SK-N-SH treated with all-trans-retinoic acid at 6 μM for 48 hours (cell line): ENCODE results near the gene MLLT11.
"Not testable (repeated sequence)": the region's sequence is repeated elsewhere in the genome, so short reads cannot be mapped to it uniquely, and the experiment has no call there.

Experiments
- ATAC-seq: fragments of 200-7000 bp; cut with Tn5 transposase; 3 replicates; pipeline ENCODE4 v1.9.1; 2020; ENCODE audit warnings: mild to moderate bottlenecking, moderate library complexity
- CSRNP3 ChIP-seq: fragments of 250-450 bp; sonication (Bioruptor Pico); IDR thresholded peaks from 2 replicates; pipeline ENCODE4 v1.5.1; 2021; ENCODE audit warnings: mild to moderate bottlenecking, moderate library complexity
- ESRRG ChIP-seq: fragments of 250-450 bp; sonication (Bioruptor Pico); IDR thresholded peaks from 2 replicates; pipeline ENCODE4 v1.6.1; 2021; ENCODE audit warnings: mild to moderate bottlenecking
- GLIS3 ChIP-seq: fragments of 250-450 bp; sonication (Bioruptor Pico); IDR thresholded peaks from 2 replicates; pipeline ENCODE4 v1.5.0; 2020; ENCODE audit warnings: mild to moderate bottlenecking, moderate library complexity
- ISL1 ChIP-seq: fragments of 250-450 bp; sonication (Bioruptor Pico); IDR thresholded peaks from 2 replicates; pipeline ENCODE4 v2.1.2; 2022; ENCODE audit warnings: mild to moderate bottlenecking, moderate library complexity
- OSR1 ChIP-seq: fragments of 250-450 bp; sonication (Bioruptor Pico); IDR thresholded peaks from 2 replicates; pipeline ENCODE4 v1.8.0; 2022; ENCODE audit warnings: moderate library complexity, mild to moderate bottlenecking, inconsistent platforms
- PATZ1 ChIP-seq: fragments of 250-450 bp; sonication (Bioruptor Pico); IDR thresholded peaks from 2 replicates; pipeline ENCODE4 v1.8.0; 2020; ENCODE audit warnings: mild to moderate bottlenecking, moderate library complexity, borderline replicate concordance
- POU6F1 ChIP-seq: fragments of 250-450 bp; sonication (Bioruptor Pico); IDR thresholded peaks from 2 replicates; pipeline ENCODE4 v1.8.0; 2021; ENCODE audit warnings: low read depth, mild to moderate bottlenecking, moderate library complexity, borderline replicate concordance
- PPARA ChIP-seq: fragments of 250-450 bp; sonication (Bioruptor Pico); IDR thresholded peaks from 2 replicates; pipeline ENCODE4 v1.5.0; 2020; ENCODE audit warnings: mild to moderate bottlenecking, borderline replicate concordance
- SNAI2 ChIP-seq: fragments of 250-450 bp; sonication (Bioruptor Pico); IDR thresholded peaks from 2 replicates; pipeline ENCODE4 v1.5.0; 2020; ENCODE audit warnings: mild to moderate bottlenecking, moderate library complexity
- TCF4 ChIP-seq: fragments of 250-450 bp; sonication (Bioruptor Pico); IDR thresholded peaks from 2 replicates; pipeline ENCODE4 v1.8.0; 2021; ENCODE audit warnings: mild to moderate bottlenecking, moderate library complexity, borderline replicate concordance
- TOX ChIP-seq: fragments of 250-450 bp; sonication (Bioruptor Pico); IDR thresholded peaks from 2 replicates; pipeline ENCODE4 v1.8.0; 2021; ENCODE audit warnings: mild to moderate bottlenecking, moderate library complexity, borderline replicate concordance
- ZC3H10 ChIP-seq: fragments of 250-450 bp; sonication (Bioruptor Pico); IDR thresholded peaks from 2 replicates; pipeline ENCODE4 v1.5.1; 2021; ENCODE audit warnings: mild to moderate bottlenecking, moderate library complexity
- ZFP3 ChIP-seq: fragments of 250-450 bp; sonication (Bioruptor Pico); IDR thresholded peaks from 2 replicates; pipeline ENCODE4 v1.5.0; 2020; ENCODE audit warnings: mild to moderate bottlenecking, moderate library complexity
- ZNF565 ChIP-seq: fragments of 450-650 bp; formaldehyde crosslinking; conservative IDR thresholded peaks from 2 replicates; pipeline ENCODE4 v1.5.0; 2020; ENCODE audit warnings: low read depth, mild to moderate bottlenecking, moderate library complexity
- ZNF70 ChIP-seq: fragments of 450-650 bp; formaldehyde crosslinking; IDR thresholded peaks from 2 replicates; pipeline ENCODE4 v1.5.0; 2020; ENCODE audit warnings: mild to moderate bottlenecking, moderate library complexity
- ZNF8 ChIP-seq: fragments of 450-650 bp; formaldehyde crosslinking; IDR thresholded peaks from 2 replicates; pipeline ENCODE4 v1.5.0; 2020; ENCODE audit warnings: mild to moderate bottlenecking, moderate library complexity

Gene MLLT11

GRCh38 chr1:151072224-151072623 lies 12.0 kb downstream of the MLLT11 start:
- no peak for ATAC-seq
- TF ChIP-seq PPARA (no peak), ZFP3 (CRISPR knock-in tag) (no peak), PATZ1 (CRISPR knock-in tag) (no peak), POU6F1 (CRISPR knock-in tag) (no peak)

- no peak for ATAC-seq
These were observed 25.9 kb downstream of the MLLT11 start for GRCh38 chr1:151085953-151086559.

GRCh38 chr1:151097426-151097825 lies 37.2 kb downstream of the MLLT11 start:
- not testable (repeated sequence) for ATAC-seq

More at GRCh38 chr1:151085953-151086559, 25.9 kb downstream of the MLLT11 start:
- TF ChIP-seq OSR1 (CRISPR knock-in tag) (no peak), ZNF70 (CRISPR knock-in tag) (no peak), ZNF8 (no peak), GLIS3 (CRISPR knock-in tag) (no peak), ZFP3 (CRISPR knock-in tag) (no peak), TCF4 (CRISPR knock-in tag) (no peak), SNAI2 (no peak), CSRNP3 (no peak)

GRCh38 chr1:151098126-151098525 lies 37.9 kb downstream of the MLLT11 start:
- ATAC-seq = no peak
- TF ChIP-seq PATZ1 (CRISPR knock-in tag) (no peak), ESRRG (no peak), OSR1 (CRISPR knock-in tag) (no peak), GLIS3 (CRISPR knock-in tag) (no peak), ISL1 (CRISPR knock-in tag) (no peak), ZNF70 (CRISPR knock-in tag) (no peak)

- no peak for ATAC-seq
- no peak for TF ChIP-seq ESRRG
- TF ChIP-seq SNAI2 = no peak
- no peak for TF ChIP-seq ZNF8
These were observed 44.4 kb downstream of the MLLT11 start for GRCh38 chr1:151104630-151105029.

GRCh38 chr1:151106894-151107293 lies 46.7 kb downstream of the MLLT11 start:
- peak; percentile 76 for ATAC-seq
- no peak for TF ChIP-seq ZNF70 (CRISPR knock-in tag)
- no peak for TF ChIP-seq CSRNP3
- no peak for TF ChIP-seq ZFP3 (CRISPR knock-in tag)
- no peak for TF ChIP-seq ESRRG
- no peak for TF ChIP-seq TCF4 (CRISPR knock-in tag)
- TF ChIP-seq TOX (CRISPR knock-in tag) = no peak
- TF ChIP-seq ZNF565 = no peak
- no peak for TF ChIP-seq PATZ1 (CRISPR knock-in tag)
- no peak for TF ChIP-seq POU6F1 (CRISPR knock-in tag)
- no peak for TF ChIP-seq ZC3H10 (CRISPR knock-in tag)
